Measurements from ENCODE around the gene RPS6KB2. TPM values are rescaled to one million over a fixed set of nuclear protein-coding genes. Genes with fewer than 3 reads are reported as not detected.

RPS6KB2 gene
- total and polyA plus RNA-seq, 9 of the 15 experiments (the other 6 are each of a cell fraction or from before 2014, with no cell fraction given), result 0.42 to 122 (median 82.6) TPM

GRCh38 chr11:67382276-67383136, 45.8 kb upstream of the RPS6KB2 start (continued):
- TF ChIP-seq MNT (conservative IDR thresholded peaks at IDR 0.05) (0 out of 4 replicates have a peak, but pooled peaks of 1 of the 2 experiments have one; percentile 25), CBX1 (IDR thresholded peaks at IDR 0.05; ENCODE audit: low read depth) (0 out of 2 replicates have a peak, but pooled peaks have one; percentile 41), ZNF561 (CRISPR knock-in tag; conservative IDR thresholded peaks at IDR 0.05) (no peak), ZNF76 (CRISPR knock-in tag; IDR thresholded peaks at IDR 0.05; ENCODE audit: borderline replicate concordance) (no peak), RCOR1 (IDR thresholded peaks at IDR 0.05; ENCODE audit: borderline replicate concordance in 1 of 2, low read depth in 2 of 2, low read length in 2 of 2) (peak in 1 of 2 experiments; percentile 64; a peak in 1 of 4 replicates), CTBP1 (IDR thresholded peaks at IDR 0.05; ENCODE audit: borderline replicate concordance) (peak; percentile 76; the same call in 1 of the 2 replicates), NFIC (IDR thresholded peaks at IDR 0.05) (peak; percentile 37; the same call in 1 of the 2 replicates), ELF4 (CRISPR knock-in tag; IDR thresholded peaks at IDR 0.05) (no peak), KLF6 (CRISPR knock-in tag; IDR thresholded peaks at IDR 0.05; ENCODE audit: borderline replicate concordance) (no peak), ETV6 (IDR thresholded peaks at IDR 0.05; ENCODE audit: borderline replicate concordance in 1 of 2, low read depth in 2 of 2, low read length in 1 of 2) (no peak), ETV6 (CRISPR knock-in tag; IDR thresholded peaks at IDR 0.05; ENCODE audit: borderline replicate concordance) (no peak), ZNF764 (CRISPR knock-in tag; IDR thresholded peaks at IDR 0.05; ENCODE audit: low read depth) (0 out of 2 replicates have a peak, but pooled peaks have one; percentile 16), CC2D1A (IDR thresholded peaks at IDR 0.05) (peak; percentile 95), SAFB2 (IDR thresholded peaks at IDR 0.05; ENCODE audit: borderline replicate concordance, low read depth, low read length, severe bottlenecking) (no peak), CBX5 (IDR thresholded peaks at IDR 0.05; ENCODE audit: borderline replicate concordance, low read depth) (no peak), FOSL1 (tag; conservative IDR thresholded peaks at IDR 0.05) (0 out of 2 replicates have a peak, but pooled peaks have one; percentile 23), SMAD4 (CRISPR knock-in tag; conservative IDR thresholded peaks at IDR 0.05) (no peak), HDGF (IDR thresholded peaks at IDR 0.05) (peak; percentile 88), NR3C1 (CRISPR knock-in tag; IDR thresholded peaks at IDR 0.05) (no peak), CTCF (IDR thresholded peaks at IDR 0.05 in 2 of 3, conservative IDR thresholded peaks at IDR 0.05 in 1 of 3; ENCODE audit: insufficient read depth in 2 of 3, low read depth in 1 of 3, low read length in 3 of 3) (peak; percentile 97 to 99 (median 98)), HDAC1 (IDR thresholded peaks at IDR 0.05) (no peak), GATA2 (CRISPR knock-in tag; IDR thresholded peaks at IDR 0.05) (peak; percentile 18; the same call in 1 of the 2 replicates)
- TF ChIP-seq, protein P1, sequence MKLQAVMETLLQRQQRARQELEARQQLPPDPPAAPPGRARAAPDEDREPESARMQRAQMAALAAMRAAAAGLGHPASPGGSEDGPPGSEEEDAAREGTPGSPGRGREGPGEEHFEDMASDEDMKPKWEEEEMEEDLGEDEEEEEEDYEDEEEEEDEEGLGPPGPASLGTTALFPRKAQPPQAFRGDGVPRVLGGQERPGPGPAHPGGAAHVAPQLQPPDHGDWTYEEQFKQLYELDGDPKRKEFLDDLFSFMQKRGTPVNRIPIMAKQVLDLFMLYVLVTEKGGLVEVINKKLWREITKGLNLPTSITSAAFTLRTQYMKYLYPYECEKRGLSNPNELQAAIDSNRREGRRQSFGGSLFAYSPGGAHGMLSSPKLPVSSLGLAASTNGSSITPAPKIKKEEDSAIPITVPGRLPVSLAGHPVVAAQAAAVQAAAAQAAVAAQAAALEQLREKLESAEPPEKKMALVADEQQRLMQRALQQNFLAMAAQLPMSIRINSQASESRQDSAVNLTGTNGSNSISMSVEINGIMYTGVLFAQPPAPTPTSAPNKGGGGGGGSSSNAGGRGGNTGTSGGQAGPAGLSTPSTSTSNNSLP (IDR thresholded peaks at IDR 0.05; ENCODE audit: borderline replicate concordance, low read depth, low read length), result no peak

All from K562 (cell line).